Endometrial microvascular endothelial cells (primary cell): ENCODE results near the gene DCAF5. TPM values are rescaled to one million over a fixed set of nuclear protein-coding genes. Genes with fewer than 3 reads are reported as not detected.

Source experiments
- in situ Hi-C: cut with HindIII; loops from 2 replicates; pipeline ENCODE4 v1.10.0; 2017; ENCODE audit warnings: low sequenced_read_pairs, low pct_unique_long_range_greater_than_20kb; ENCODE audit errors: inconsistent ontology term
- total RNA-seq: library from RNA; depleted of rRNA; stranded (reverse); fragments of >200 nt; gene quantifications from one replicate; pipeline ENCODE4 v1.2.3, GENCODE V29; 2015; ENCODE audit errors: inconsistent ontology term

Gene DCAF5
- total RNA-seq, 1 donor from 2014 or later = 16.6 TPM

GRCh38 chr14:69049675-69050074, 103.2 kb downstream of the DCAF5 start:
- in situ Hi-C loops = no loop called here

GRCh38 chr14:69048456-69048855, 104.5 kb downstream of the DCAF5 start:
- in situ Hi-C loops = no loop called here

GRCh38 chr14:69047255-69047654, 105.7 kb downstream of the DCAF5 start:
- in situ Hi-C loops = no loop called here

- in situ Hi-C loops = no loop called here
These were observed 106.5 kb downstream of the DCAF5 start for GRCh38 chr14:69046476-69046860.

- in situ Hi-C loops = no loop called here
These were observed 107.0 kb downstream of the DCAF5 start for GRCh38 chr14:69045857-69046475.

GRCh38 chr14:69044965-69045555, 107.9 kb downstream of the DCAF5 start:
- in situ Hi-C loops = no loop called here

GRCh38 chr14:69044296-69044695, 108.6 kb downstream of the DCAF5 start:
- in situ Hi-C loops = no loop called here

- in situ Hi-C loops = no loop called here
These were observed 109.2 kb downstream of the DCAF5 start for GRCh38 chr14:69043596-69044260.

GRCh38 chr14:69042787-69043444, 110.0 kb downstream of the DCAF5 start:
- in situ Hi-C loops = no loop called here

GRCh38 chr14:69042299-69042698, 110.6 kb downstream of the DCAF5 start:
- in situ Hi-C loops = no loop called here

- in situ Hi-C loops = no loop called here
These were observed 111.1 kb downstream of the DCAF5 start for GRCh38 chr14:69041783-69042182.

- in situ Hi-C loops = no loop called here
These were observed 112.6 kb downstream of the DCAF5 start for GRCh38 chr14:69040353-69040752.

GRCh38 chr14:69039288-69039628, 113.7 kb downstream of the DCAF5 start:
- in situ Hi-C loops = no loop called here

GRCh38 chr14:69038455-69039287, 114.2 kb downstream of the DCAF5 start:
- in situ Hi-C loops = no loop called here

- in situ Hi-C loops = no loop called here
These were observed 115.0 kb downstream of the DCAF5 start for GRCh38 chr14:69037790-69038454.

- in situ Hi-C loops = no loop called here
These were observed 116.0 kb downstream of the DCAF5 start for GRCh38 chr14:69036757-69037506.

GRCh38 chr14:69034612-69035262, 118.2 kb downstream of the DCAF5 start:
- in situ Hi-C loops = no loop called here
